GM12873 (cell line): ENCODE data around the gene GP1BB.

Experiments
- CTCF ChIP-seq: IDR thresholded peaks from 2 replicates; pipeline ENCODE4 v1.5.1; 2012; ENCODE audit warnings: low read depth, mild to moderate bottlenecking, moderate library complexity, low read length, control low read depth; ENCODE audit not compliant: insufficient read depth; ENCODE audit errors: missing control alignments

GP1BB gene

GRCh38 chr22:19706661-19707151 lies 16.6 kb upstream of the GP1BB start:
- TF ChIP-seq CTCF: no peak

GRCh38 chr22:19707347-19708290 lies 15.7 kb upstream of the GP1BB start:
- no peak for TF ChIP-seq CTCF

- TF ChIP-seq CTCF: no peak
Observed at GRCh38 chr22:19708321-19709011, 14.9 kb upstream of the GP1BB start.

- TF ChIP-seq CTCF: no peak
Observed at GRCh38 chr22:19709063-19709769, 14.1 kb upstream of the GP1BB start.

- no peak for TF ChIP-seq CTCF
Observed at GRCh38 chr22:19710020-19710768, 13.1 kb upstream of the GP1BB start.

GRCh38 chr22:19710769-19711106 lies 12.6 kb upstream of the GP1BB start:
- TF ChIP-seq CTCF: no peak
